ENCODE results near the gene SORL1.
A peak's percentile ranks its signal among the peaks of the same experiment; 100 is the strongest.

SORL1 gene

GRCh38 chr11:121451178-121451985 lies 732 bp upstream of the SORL1 start:
- DNase-seq: no peak

DNA sequence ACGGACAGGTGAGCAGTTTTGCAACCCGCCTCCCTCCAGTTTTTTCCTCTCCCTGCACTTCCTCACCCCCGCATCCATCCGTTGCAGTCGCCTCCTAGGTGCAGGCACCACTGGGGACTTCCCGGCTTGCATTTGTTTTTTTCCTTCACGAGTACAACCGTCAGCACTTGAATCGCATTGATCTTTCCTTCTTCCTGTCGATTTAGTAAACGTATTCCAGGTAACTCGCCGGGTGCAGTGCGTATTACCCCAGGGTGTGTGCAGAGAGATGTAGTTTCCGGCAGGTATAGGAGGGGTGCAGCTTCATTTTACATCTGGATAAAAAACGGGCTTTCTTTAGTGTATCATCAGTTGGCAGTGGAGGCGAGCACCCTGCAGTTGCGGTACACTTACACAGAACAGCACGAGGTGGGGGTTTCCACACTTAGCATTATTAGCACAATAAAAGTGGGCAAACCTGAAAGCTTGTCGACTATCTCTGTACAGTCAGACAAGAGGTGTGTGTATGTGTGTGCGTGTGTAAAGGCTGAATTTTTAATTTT lies 566 bp downstream of the SORL1 start, which contains the start of gene SORL1-AS1:
SORL1-AS1 (minus strand) TSS at position 359 of the 542 bp plus-strand sequence.
- DNase-seq: no peak

- DNase-seq: no peak
Observed at GRCh38 chr11:121453589-121454299, 1.6 kb downstream of the SORL1 start.

- DNase-seq: no peak
Observed at GRCh38 chr11:121455115-121455514, 3.0 kb downstream of the SORL1 start.

DNA sequence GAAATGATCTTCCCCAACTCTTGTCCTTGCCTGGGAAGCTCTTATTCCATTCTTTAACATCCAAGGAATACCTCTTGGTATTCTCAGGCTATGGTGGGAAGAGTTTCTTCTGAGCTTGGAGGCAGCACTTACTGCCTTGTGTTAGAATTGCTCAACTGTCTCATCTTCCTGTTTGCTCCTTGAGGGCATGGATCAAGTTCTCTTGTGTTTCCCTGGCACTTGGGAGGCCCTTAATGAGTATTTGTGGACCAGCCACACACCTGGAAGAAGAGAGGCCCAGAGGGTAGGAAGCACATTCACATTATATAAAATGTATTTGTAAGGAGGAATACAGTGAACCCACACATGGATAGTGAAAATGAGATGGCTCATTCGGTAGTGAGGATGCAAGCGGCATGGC lies 4.0 kb downstream of the SORL1 start:
- DNase-seq: peak in 1 of 2 donors; percentile 26

DNA sequence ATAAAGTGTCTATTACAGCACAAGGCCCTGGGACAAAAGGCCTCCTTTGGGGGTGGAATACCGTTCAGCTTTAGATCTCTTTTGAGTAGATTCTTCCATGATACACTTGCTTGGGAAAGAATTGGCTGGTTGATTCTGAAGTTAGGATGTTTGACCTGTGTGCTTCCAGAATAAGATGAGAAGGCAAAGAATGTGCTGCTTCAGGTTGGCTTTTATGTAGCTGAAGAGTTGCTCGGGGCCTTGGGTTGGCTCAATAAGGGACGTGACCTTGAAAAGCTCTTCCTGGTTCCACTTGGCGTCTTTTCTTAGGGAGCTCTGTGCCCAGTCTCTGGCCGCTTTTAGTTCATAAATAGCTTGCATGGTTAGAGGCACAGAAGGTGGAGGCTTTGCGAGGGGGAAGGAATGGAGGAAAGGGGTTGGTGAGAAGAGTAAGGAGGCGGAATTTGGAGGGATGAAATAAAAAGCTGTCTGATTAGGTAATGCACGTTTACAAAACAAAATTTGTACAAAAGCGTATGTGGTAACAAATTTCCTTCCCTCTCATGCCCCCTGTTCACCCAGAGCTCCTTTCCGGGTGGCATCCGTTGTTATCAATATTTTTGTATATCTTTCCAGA lies 4.8 kb downstream of the SORL1 start:
- no peak for DNase-seq

DNA sequence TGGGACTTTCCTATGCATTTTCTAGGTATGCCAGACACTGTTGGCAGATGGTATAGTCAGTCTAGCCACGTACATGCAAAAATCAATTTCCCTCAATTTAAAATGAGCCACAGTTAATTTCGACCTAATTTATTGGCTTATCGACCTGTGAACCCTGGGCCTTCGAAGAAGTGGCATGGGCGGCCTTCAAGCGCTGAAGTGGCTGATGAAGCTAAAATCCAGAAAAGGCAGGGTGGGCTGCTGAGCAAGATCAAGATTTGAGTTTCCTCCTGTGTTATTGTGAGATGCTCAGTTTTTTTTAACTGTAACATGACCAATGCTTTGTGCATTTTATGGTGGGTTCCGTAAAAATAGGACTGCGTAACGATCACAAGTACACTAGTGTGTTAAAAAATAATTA lies 6.4 kb downstream of the SORL1 start:
- DNase-seq: no peak

GRCh38 chr11:121459413-121460017 lies 7.4 kb downstream of the SORL1 start:
- DNase-seq: no peak

DNA sequence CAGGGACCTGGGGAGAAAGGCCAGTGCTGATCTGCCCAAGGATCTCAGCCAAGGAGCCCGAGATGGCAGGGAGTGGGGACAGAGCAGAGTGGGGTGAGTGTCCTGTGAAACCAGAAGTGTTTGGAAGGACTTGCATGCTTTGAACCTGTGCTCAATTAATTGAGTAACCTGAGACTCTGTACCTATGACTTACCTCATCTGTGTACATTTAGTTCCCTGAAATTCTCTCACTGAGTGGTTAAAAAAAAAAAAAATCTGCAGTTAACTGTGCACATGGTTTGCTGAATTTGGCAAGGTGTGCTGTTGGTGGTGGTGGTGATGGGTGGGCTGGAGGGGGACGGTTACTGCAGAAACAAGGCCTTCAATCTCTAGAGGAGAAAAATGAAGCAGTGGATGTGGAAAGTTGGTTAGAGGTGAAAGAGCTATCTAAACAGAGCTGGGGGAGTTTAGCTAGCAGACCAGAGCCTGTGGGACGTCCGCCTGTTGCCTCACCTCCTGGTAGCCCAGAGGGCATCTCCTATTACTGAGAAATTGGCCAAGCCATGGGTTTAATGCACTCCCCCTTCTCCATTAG lies 8.9 kb downstream of the SORL1 start:
- no peak for DNase-seq

- no peak for DNase-seq
Observed at GRCh38 chr11:121461843-121462242, 9.7 kb downstream of the SORL1 start.

- no peak for DNase-seq
Observed at GRCh38 chr11:121463689-121464335, 11.7 kb downstream of the SORL1 start.

DNA sequence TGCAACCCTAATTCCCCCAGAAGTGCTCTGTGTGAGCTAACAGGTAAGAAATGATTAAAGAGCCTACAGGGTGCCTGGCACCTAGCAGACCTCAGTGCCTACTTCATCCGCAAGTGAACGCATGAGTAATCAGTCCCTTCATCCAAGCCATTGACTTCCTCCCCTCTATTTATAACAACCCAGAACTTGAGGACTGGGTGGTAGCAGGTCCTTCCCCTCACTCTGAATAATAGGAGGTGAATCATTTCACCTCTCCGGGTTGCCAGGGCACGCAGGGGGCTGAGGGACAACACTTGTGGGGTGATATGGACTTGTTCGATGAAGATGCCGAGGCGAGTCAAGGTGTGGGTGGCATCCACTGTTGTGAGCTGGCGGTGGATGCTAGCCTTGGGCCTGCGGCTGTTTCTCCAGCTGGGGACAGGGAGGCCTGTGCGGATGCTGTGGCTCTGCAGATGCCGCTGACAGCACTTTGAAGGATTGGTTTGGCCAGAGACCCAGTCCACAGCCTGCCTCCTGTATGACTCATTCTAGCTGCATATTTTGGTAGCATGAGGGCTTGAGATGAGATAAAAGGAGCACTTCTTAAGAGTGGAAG lies 12.3 kb downstream of the SORL1 start:
- DNase-seq: no peak

DNA sequence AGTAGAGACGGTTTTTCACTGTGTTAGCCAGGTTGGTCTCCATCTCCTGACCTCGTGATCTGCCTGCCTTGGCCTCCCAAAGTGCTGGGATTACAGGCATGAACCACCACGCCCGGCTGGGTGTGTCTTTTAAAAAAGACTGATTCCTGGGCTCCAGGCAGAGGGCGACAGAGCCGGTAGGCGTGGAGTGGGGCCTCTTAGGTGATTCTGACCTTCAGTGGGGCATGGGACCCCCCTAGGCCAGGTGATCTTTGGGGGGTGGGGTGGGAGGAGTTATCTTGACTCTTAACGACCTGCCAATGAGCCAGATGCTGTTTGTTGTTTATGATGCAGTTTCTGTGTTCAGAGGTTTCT lies 13.6 kb downstream of the SORL1 start:
- no peak for DNase-seq

GRCh38 chr11:121466063-121466794 lies 14.1 kb downstream of the SORL1 start:
- DNase-seq: peak in 1 of 2 donors; percentile 38

- no peak for DNase-seq
Observed at GRCh38 chr11:121467471-121467870, 15.4 kb downstream of the SORL1 start.

DNA sequence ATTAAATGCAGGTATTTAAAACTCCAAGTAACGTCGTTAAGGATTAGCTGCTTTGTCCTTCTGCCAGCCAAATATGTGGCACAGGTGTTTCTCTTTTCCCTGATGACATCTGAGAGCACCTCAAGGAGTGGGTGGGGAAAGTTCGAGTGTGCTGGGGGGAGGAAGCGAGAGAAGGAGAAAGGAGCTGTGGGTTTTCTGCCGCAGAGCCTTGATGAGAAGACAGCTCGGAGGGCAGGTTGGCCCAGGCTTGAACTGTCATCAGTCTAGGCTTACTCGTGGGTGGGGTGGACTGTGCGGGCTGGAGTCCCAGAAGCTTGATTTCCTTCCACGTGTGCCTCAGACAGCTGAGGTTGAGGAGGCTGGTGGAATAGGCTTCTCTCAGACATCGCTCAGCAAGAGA lies 15.9 kb downstream of the SORL1 start:
- DNase-seq: peak in 1 of 2 donors; percentile 36

GRCh38 chr11:121469910-121470309 lies 17.8 kb downstream of the SORL1 start:
- no peak for DNase-seq

DNA sequence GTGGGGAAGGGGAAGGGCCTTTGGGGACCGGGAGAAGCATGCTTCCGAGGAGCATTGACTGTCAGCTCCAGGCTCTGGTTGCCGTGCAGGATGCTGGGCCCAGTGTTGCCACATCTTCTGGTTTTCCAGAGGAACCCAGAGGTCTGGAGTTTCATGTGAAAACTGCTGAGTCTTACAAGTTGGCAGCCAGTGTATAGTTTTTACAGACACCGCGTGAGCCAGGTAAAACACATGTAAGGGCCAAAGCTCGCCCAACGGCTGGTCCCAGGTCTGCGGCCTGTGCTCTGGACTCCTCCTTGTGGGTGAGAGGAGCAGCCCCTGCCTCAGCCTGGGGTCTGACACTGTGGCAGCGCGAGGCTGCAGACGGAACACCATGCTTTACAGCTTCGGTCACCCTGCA lies 19.1 kb downstream of the SORL1 start:
- DNase-seq: no peak

GRCh38 chr11:121472312-121472711 lies 20.2 kb downstream of the SORL1 start:
- DNase-seq: no peak

DNA sequence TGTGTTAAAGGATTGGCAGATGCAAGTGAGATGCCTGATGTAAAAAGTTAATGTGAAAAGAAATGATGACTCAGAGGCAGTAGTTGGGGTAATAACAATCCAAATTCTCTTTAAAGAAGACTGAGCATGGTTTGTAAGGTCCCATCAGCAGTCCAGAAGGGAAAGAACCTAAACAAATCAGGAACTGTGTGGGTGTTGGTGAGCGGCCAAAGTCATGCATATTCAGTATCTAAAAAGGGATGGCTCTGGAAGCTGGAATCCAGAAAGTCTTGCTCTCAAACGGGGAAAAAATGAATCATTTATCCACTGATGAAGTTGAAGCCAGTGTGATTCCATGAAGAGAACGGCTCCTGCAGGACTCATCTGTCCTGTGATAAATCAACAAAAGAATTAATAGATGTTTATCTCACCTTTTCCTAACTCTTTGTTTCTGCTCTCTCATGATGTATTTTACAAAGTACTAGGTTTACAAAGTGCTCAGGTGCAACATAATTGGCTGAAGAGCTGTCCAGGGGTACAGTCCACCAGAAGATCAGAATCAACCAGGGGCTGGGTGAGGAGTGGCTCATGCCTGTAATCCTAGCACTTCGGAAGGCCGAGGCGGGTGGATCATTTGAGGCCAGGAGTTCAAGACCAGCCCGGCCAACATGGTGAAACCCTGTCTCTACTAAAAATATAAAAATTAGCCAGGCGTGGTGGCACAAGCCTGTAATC lies 21.1 kb downstream of the SORL1 start:
- peak; percentile 74 to 83 for DNase-seq
